H1 (cell line): Measurements from ENCODE around the gene SLC25A28. TPM values are rescaled to one million over a fixed set of nuclear protein-coding genes. Genes with fewer than 3 reads are reported as not detected.

ENCODE experiments used
- CTCF ChIA-PET: fragments of 300-600 bp; sonication (Branson Sonifier 250); formaldehyde crosslinking; loops from one replicate; lab custom pipeline; 2021; ENCODE audit not compliant: partially characterized antibody; lab: Charles Lee
- POLR2A ChIA-PET: fragments of 300-600 bp; sonication (Branson Sonifier 250); formaldehyde crosslinking; loops from one replicate; lab custom pipeline; 2021; ENCODE audit warnings: inconsistent platforms; ENCODE audit not compliant: partially characterized antibody; lab: Charles Lee
- DNase-seq, 2 experiments: peaks; one replicate each; pipeline versions ENCODE4 v3.0.0 to v3.0.0-alpha.2; 2010 to 2022; ENCODE audit warnings: low spot score in 2 of 2, low read depth in 1 of 2, mixed read lengths in 1 of 2
- FAIRE-seq: peaks from 2 replicates; lab custom pipeline; 2011; peaks lifted over from hg19 to GRCh38; lab: Jason Lieb, UNC
- H2AFZ ChIP-seq: 2 replicates; pipeline ENCODE4 v1.8.1; 2012; ENCODE audit warnings: low read length, inconsistent platforms
- H2AK5ac ChIP-seq: 2 replicates; pipeline ENCODE4 v1.6.1; 2013; ENCODE audit warnings: low read depth, low read length
- H2BK120ac ChIP-seq: replicated peaks from 2 replicates; pipeline ENCODE3; 2013; ENCODE audit warnings: low read depth, low read length, inconsistent platforms
- H2BK12ac ChIP-seq: 2 replicates; pipeline ENCODE4 v1.6.1; 2013; ENCODE audit warnings: low read depth, low read length
- H2BK15ac ChIP-seq: 2 replicates; pipeline ENCODE4 v1.6.1; 2013; ENCODE audit warnings: low read length
- H2BK20ac ChIP-seq: 2 replicates; pipeline ENCODE4 v1.6.1; 2013; ENCODE audit warnings: low read length
- H2BK5ac ChIP-seq: 2 replicates; pipeline ENCODE4 v1.6.1; 2013; ENCODE audit warnings: low read depth, low read length
- H3K14ac ChIP-seq: 2 replicates; pipeline ENCODE4 v1.6.1; 2013; ENCODE audit warnings: inconsistent platforms; ENCODE audit not compliant: insufficient read length
- H3K18ac ChIP-seq: 2 replicates; pipeline ENCODE4 v1.6.1; 2013; ENCODE audit warnings: low read length; ENCODE audit errors: extremely low read depth
- H3K23ac ChIP-seq: 2 replicates; pipeline ENCODE4 v1.6.1; 2013; ENCODE audit warnings: inconsistent platforms; ENCODE audit not compliant: insufficient read length
- H3K23me2 ChIP-seq: 2 replicates; pipeline ENCODE4 v1.6.1; 2013; ENCODE audit warnings: low read depth, low read length
- H3K27ac ChIP-seq: 2 replicates; pipeline ENCODE4 v1.6.1; 2011; ENCODE audit warnings: low read depth, low read length, inconsistent platforms
- H3K27me3 ChIP-seq, 4 experiments: replicated peaks in 1 of 4; 1 replicate in 1 of 4; 2 replicates in 3 of 4; pipeline versions ENCODE4 v1.6.1 to v1.8.1; 2011 to 2013; ENCODE audit warnings: low read length in 3 of 4, mild to moderate bottlenecking in 3 of 4, inconsistent platforms in 2 of 4, mixed read lengths in 2 of 4, moderate library complexity in 1 of 4; ENCODE audit not compliant: control insufficient read depth in 3 of 4, insufficient read depth in 3 of 4; ENCODE audit errors: extremely low read depth in 1 of 4
- H3K36me3 ChIP-seq, 4 experiments: 2 replicates each; pipeline versions ENCODE4 v1.6.1 to v1.8.1; 2011 to 2013; ENCODE audit warnings: mild to moderate bottlenecking in 4 of 4, low read length in 3 of 4, moderate library complexity in 2 of 4, control low read depth in 1 of 4, inconsistent platforms in 1 of 4; ENCODE audit not compliant: insufficient read depth in 4 of 4, control insufficient read depth in 2 of 4
- H3K4ac ChIP-seq: replicated peaks from 2 replicates; pipeline ENCODE3; 2013; ENCODE audit warnings: low read length, low read depth, mixed read lengths, inconsistent platforms; ENCODE audit not compliant: insufficient read length
- H3K4me1 ChIP-seq, 4 experiments: replicated peaks in 1 of 4; 1 replicate in 1 of 4; 2 replicates in 3 of 4; pipeline versions ENCODE4 v1.6.1 to v1.8.1; 2011 to 2013; ENCODE audit warnings: low read length in 3 of 4, inconsistent platforms in 2 of 4, mixed read lengths in 1 of 4; ENCODE audit not compliant: insufficient read depth in 4 of 4, control insufficient read depth in 3 of 4
- H3K4me2 ChIP-seq, 2 experiments: 2 replicates each; pipeline versions ENCODE4 v1.6.1 to v1.8.1; 2011 to 2013; ENCODE audit warnings: low read depth in 2 of 2, low read length in 2 of 2, control low read depth in 1 of 2, inconsistent platforms in 1 of 2, mild to moderate bottlenecking in 1 of 2; ENCODE audit not compliant: insufficient read depth in 1 of 2
- H3K4me3 ChIP-seq, 4 experiments: fragments of 200-600, 300-600 bp in 1 of 4; sonication (generic), shearing (Covaris generic), sonication (Bioruptor Twin) in 1 of 4; 2 replicates each; pipeline versions ENCODE4 v1.5.1 to v1.8.1; 2011 to 2016; ENCODE audit warnings: low read length in 4 of 4, low read depth in 3 of 4, control low read depth in 2 of 4, inconsistent platforms in 2 of 4, mild to moderate bottlenecking in 2 of 4, mixed read lengths in 1 of 4, moderate library complexity in 1 of 4; ENCODE audit not compliant: insufficient read depth in 2 of 4; ENCODE audit errors: extremely low read depth in 1 of 4
- H3K56ac ChIP-seq: replicated peaks from 2 replicates; pipeline ENCODE3; 2013; ENCODE audit warnings: low read depth, mild to moderate bottlenecking, mixed read lengths, low read length, inconsistent platforms; ENCODE audit not compliant: insufficient read length
- H3K79me1 ChIP-seq: 2 replicates; pipeline ENCODE4 v1.6.1; 2013; ENCODE audit warnings: low read depth, low read length, control low read depth
- H3K79me2 ChIP-seq, 2 experiments: 2 replicates each; pipeline versions ENCODE4 v1.6.1 to v1.8.1; 2012 to 2013; ENCODE audit warnings: low read length in 2 of 2, mild to moderate bottlenecking in 2 of 2, inconsistent platforms in 1 of 2; ENCODE audit not compliant: insufficient read depth in 2 of 2, control insufficient read depth in 1 of 2
- H3K9ac ChIP-seq, 4 experiments: replicated peaks in 1 of 4; 1 replicate in 1 of 4; 2 replicates in 3 of 4; pipeline versions ENCODE4 v1.6.1 to v1.8.1; 2011 to 2013; ENCODE audit warnings: low read depth in 3 of 4, low read length in 3 of 4, control low read depth in 2 of 4, mild to moderate bottlenecking in 2 of 4, moderate library complexity in 2 of 4, inconsistent platforms in 1 of 4; ENCODE audit errors: extremely low read depth in 1 of 4
- H3K9me3 ChIP-seq, 2 experiments: 2 replicates each; pipeline versions ENCODE4 v1.6.1 to v1.8.1; 2012 to 2013; ENCODE audit warnings: mild to moderate bottlenecking in 2 of 2, moderate library complexity in 2 of 2, control low read depth in 1 of 2, inconsistent platforms in 1 of 2, low read depth in 1 of 2, low read length in 1 of 2, mixed read lengths in 1 of 2; ENCODE audit not compliant: insufficient read depth in 2 of 2
- H4K20me1 ChIP-seq, 2 experiments: replicated peaks in 1 of 2; 2 replicates each; pipeline versions ENCODE3 to v1.8.1; 2011 to 2013; ENCODE audit warnings: inconsistent platforms in 2 of 2, low read length in 2 of 2, mild to moderate bottlenecking in 1 of 2; ENCODE audit not compliant: insufficient read depth in 2 of 2, control insufficient read depth in 1 of 2
- H4K5ac ChIP-seq: 2 replicates; pipeline ENCODE4 v1.6.1; 2013; ENCODE audit warnings: low read length, low read depth, mixed read lengths, inconsistent platforms; ENCODE audit not compliant: insufficient read length
- H4K8ac ChIP-seq: 2 replicates; pipeline ENCODE4 v1.8.0; 2013; ENCODE audit warnings: mild to moderate bottlenecking, moderate library complexity, low read length, inconsistent platforms; ENCODE audit not compliant: insufficient read depth; ENCODE audit errors: extremely low read depth
- H4K91ac ChIP-seq: replicated peaks from 2 replicates; pipeline ENCODE3; 2013; ENCODE audit warnings: low read length, mixed read lengths, inconsistent platforms; ENCODE audit not compliant: insufficient read length
- HDAC2 ChIP-seq, 2 experiments: fragments of 300-600 bp in 1 of 2; sonication (generic) in 1 of 2; IDR thresholded peaks; 2 replicates each; pipeline ENCODE4 v1.6.1; 2011 to 2012; ENCODE audit warnings: low read depth in 2 of 2, low read length in 2 of 2, mild to moderate bottlenecking in 2 of 2, moderate library complexity in 2 of 2, borderline replicate concordance in 1 of 2, inconsistent platforms in 1 of 2
- PHF8 ChIP-seq: fragments of 200-600 bp; sonication (generic); conservative IDR thresholded peaks from 2 replicates; pipeline ENCODE4 v1.7.1; 2012; ENCODE audit warnings: low read depth, mild to moderate bottlenecking, inconsistent platforms, low read length, moderate library complexity
- TAF1 ChIP-seq: IDR thresholded peaks from 2 replicates; pipeline ENCODE4 v1.6.1; 2011; ENCODE audit warnings: mild to moderate bottlenecking, low read depth, low read length
- WGBS, 2 experiments: shearing (Covaris generic) in 1 of 2; methylation state at CpG; one replicate each; pipeline versions ENCODE4 v1.1.6 to v1.1.7; 2013 to 2015; ENCODE audit warnings: low lambda C conversion rate in 2 of 2, mixed read lengths in 2 of 2, inconsistent platforms in 1 of 2, low coverage in 1 of 2, missing lambda C conversion rate in 1 of 2; ENCODE audit not compliant: insufficient replicate concordance in 2 of 2, insufficient coverage in 1 of 2, insufficient read length in 1 of 2; ENCODE audit errors: extremely low coverage in 1 of 2, missing lambda C conversion rate in 1 of 2; 5-methylcytosine and 5-hydroxymethylcytosine counted together
- long read RNA-seq, 2 experiments: library from RNA in 1 of 2; library from capped mRNA in 1 of 2; stranded (forward); transcript quantifications; one replicate each; pipeline ENCODE4 v2.0.0, GENCODE V29; 2021; ENCODE audit warnings: inconsistent platforms in 1 of 2
- polyA minus RNA-seq, 3 experiments: library from RNA; depleted of rRNA, polyadenylated mRNA; stranded (reverse); fragments of >200 nt; gene quantifications; 1 replicate in 2 of 3; 2 replicates in 1 of 3; pipeline ENCODE4 v1.2.3, GENCODE V29; 2011
- polyA plus RNA-seq, 7 experiments: library from polyadenylated mRNA; depleted of rRNA in 3 of 7; stranded (reverse) in 5 of 7; unstranded in 2 of 7; fragments of >200 nt in 5 of 7; fragments of 200-250 nt in 2 of 7; gene quantifications; 1 replicate in 5 of 7; 2 replicates in 1 of 7; 4 replicates in 1 of 7; pipeline versions ENCODE4 v1.2.1 to v1.2.3, GENCODE V29; 2011 to 2013; ENCODE audit warnings: missing spikeins in 2 of 7, mixed read lengths in 2 of 7
- total RNA-seq: library from RNA; stranded (reverse); fragmentation: NEBNext Ultra II Directional; extraction: Animal tissue kit (Norgen Biotek cat#: 25700); gene quantifications from 2 replicates; pipeline ENCODE4 v1.2.1, GENCODE V29; 2021

Gene SLC25A28, protein sequence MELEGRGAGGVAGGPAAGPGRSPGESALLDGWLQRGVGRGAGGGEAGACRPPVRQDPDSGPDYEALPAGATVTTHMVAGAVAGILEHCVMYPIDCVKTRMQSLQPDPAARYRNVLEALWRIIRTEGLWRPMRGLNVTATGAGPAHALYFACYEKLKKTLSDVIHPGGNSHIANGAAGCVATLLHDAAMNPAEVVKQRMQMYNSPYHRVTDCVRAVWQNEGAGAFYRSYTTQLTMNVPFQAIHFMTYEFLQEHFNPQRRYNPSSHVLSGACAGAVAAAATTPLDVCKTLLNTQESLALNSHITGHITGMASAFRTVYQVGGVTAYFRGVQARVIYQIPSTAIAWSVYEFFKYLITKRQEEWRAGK
- 17.2 and 20.6 TPM in 2 replicates for total RNA-seq
- 16.3 and 18.5 TPM in 2 replicates for polyA plus RNA-seq (2011; rRNA removed)
- polyA plus RNA-seq (2011; cell fraction: cytosol; rRNA removed), result 23.0 TPM
- polyA plus RNA-seq (2011; cell fraction: nucleus; rRNA removed), result 58.1 TPM
- polyA plus RNA-seq (2012, experiment 1 of 2), result 16.1 to 20.2 TPM (median 19.5 TPM) in 4 replicates
- polyA plus RNA-seq (2012, experiment 2 of 2), result 14.8 TPM
- polyA plus RNA-seq (2013, experiment 1 of 2), result 24.6 TPM
- 20.8 TPM for polyA plus RNA-seq (2013, experiment 2 of 2)
- polyA minus RNA-seq (2011; rRNA and poly(A)+ RNA removed), result 18.4 and 19.7 TPM in 2 replicates
- polyA minus RNA-seq (2011; cell fraction: cytosol; rRNA and poly(A)+ RNA removed), result 13.3 TPM
- 17.9 TPM for polyA minus RNA-seq (2011; cell fraction: nucleus; rRNA and poly(A)+ RNA removed)
- long read RNA-seq, experiment 1, transcript SLC25A28-201 (4 exons, 1,451 nt), result major isoform, 7 of 13 reads
- long read RNA-seq, experiment 1, partial matches to known transcripts, result 5 of 13 reads
- long read RNA-seq, experiment 1, other reads (novel, unspliced or antisense), result 1 of 13 reads
- long read RNA-seq, experiment 2, result 0 reads

DNA sequence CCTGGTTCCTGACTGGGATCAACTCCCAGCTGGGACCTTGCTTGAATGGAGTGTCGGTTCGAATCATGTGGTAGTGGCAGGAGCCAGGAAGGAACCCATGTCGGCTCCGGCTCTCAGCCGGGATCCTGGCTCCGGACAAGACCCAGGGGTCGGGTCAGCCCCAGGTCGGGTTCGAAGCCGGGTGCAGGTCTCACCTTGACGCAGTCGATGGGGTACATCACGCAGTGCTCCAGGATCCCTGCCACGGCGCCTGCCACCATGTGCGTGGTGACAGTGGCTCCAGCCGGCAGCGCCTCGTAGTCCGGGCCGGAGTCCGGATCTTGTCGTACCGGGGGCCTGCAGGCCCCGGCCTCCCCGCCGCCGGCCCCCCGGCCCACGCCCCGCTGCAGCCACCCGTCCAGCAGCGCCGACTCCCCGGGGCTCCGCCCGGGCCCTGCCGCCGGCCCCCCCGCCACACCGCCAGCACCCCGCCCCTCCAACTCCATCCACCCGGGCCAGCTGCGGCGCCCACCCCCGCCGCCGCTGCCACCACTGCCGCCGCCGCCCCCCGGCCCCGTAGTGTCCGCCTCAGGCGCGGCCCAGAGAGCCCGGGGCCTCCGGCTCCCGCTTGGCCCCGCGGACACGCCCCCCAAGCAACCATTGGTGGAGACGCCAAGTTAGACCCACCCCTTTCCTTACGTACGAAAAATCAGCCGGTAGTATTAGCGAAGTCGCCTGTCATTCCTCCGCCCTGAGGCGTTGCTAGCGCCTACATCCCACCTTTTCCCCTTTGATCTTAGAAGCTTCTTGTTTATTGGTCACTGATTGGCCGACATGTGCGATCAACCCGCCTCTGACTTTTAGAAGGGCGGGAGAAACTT, at the start of gene SLC25A28:
Gene SLC25A28, minus strand, starts transcription at position 589 of the 860 bp plus-strand sequence. Its CDS starts 104 bp downstream, at position 485.
- Histone ChIP-seq H3K23me2 (peaks cover 8% of the 10 kb centered on the region; the same call in 1 of the 2 replicates), H3K4ac (no peak within 1 kb of the TSS), H3K79me1 (peaks cover 2% of the 10 kb centered on the region; the same call in 1 of the 2 replicates), H3K9ac (peak within 1 kb of the TSS; percentile 81 to 93 (median 84)), H3K23ac (no peak within 1 kb of the TSS), H2BK12ac (no peak within 1 kb of the TSS), H3K4me3 (peak within 1 kb of the TSS; percentile 62 to 84 (median 77)), H3K56ac (peak within 1 kb of the TSS; percentile 62), H3K14ac (no peak within 1 kb of the TSS), H3K27ac (peak within 1 kb of the TSS; percentile 72), H3K27me3 (no peaks in the 10 kb centered on the region), H2BK15ac (no peak within 1 kb of the TSS), H4K91ac (no peak within 1 kb of the TSS), H2BK5ac (peak within 1 kb of the TSS; percentile 82; the same call in 1 of the 2 replicates), H3K4me2 (peak within 1 kb of the TSS; percentile 87 to 96), H3K4me1 (peaks cover 0 to 6% (median 3%) of the 10 kb centered on the region in 4 experiments; a peak in 6 of 7 replicates), H4K5ac (no peak within 1 kb of the TSS), H4K8ac (peak within 1 kb of the TSS; percentile 97), H3K36me3 (no peaks in the 10 kb centered on the region), H3K18ac (no peak within 1 kb of the TSS), H2BK20ac (no peak within 1 kb of the TSS), H2AFZ (no peak within 1 kb of the TSS), H2BK120ac (no peak within 1 kb of the TSS), H4K20me1 (no peaks in the 10 kb centered on the region), H2AK5ac (no peak within 1 kb of the TSS), H3K9me3 (no peaks in the 10 kb centered on the region), H3K79me2 (peaks cover 0 to 16% of the 10 kb centered on the region in 2 experiments; a peak in 2 of 4 replicates)
- POLR2A ChIA-PET, result interaction anchor here (1.1 to 4.9 kb wide), 9 partner anchors 8 to 190 kb away, joined by 3 to 30 read pairs (median 4); partner anchors contain the start of genes COX15, CUTC, ENTPD7 and GOT1
- WGBS, 2 experiments, result 2% methylated on average over 29 of the region's 75 CpGs; no CpG with 5 or more reads in 1 of the 2 experiments
- FAIRE-seq (no peak), DNase-seq (peak; percentile 92 to 100)
- CTCF ChIA-PET, result interaction anchor here (0.8 to 17.7 kb wide), 4 partner anchors 10 to 228 kb away, joined by 3 to 323 read pairs (median 4); no protein-coding TSS in a partner anchor
- TF ChIP-seq HDAC2 (IDR thresholded peaks at IDR 0.05; ENCODE audit: borderline replicate concordance in 1 of 2, low read depth in 2 of 2, low read length in 2 of 2) (0 out of 4 replicates have a peak, but pooled peaks of 1 of the 2 experiments have one; percentile 37), PHF8 (peak; percentile 70), TAF1 (peak; percentile 55; the same call in 1 of the 2 replicates)
